ENCODE results near the gene ULK4.
"Not testable (repeated sequence)": the region's sequence is repeated elsewhere in the genome, so short reads cannot be mapped to it uniquely, and the experiment has no call there.

DNA sequence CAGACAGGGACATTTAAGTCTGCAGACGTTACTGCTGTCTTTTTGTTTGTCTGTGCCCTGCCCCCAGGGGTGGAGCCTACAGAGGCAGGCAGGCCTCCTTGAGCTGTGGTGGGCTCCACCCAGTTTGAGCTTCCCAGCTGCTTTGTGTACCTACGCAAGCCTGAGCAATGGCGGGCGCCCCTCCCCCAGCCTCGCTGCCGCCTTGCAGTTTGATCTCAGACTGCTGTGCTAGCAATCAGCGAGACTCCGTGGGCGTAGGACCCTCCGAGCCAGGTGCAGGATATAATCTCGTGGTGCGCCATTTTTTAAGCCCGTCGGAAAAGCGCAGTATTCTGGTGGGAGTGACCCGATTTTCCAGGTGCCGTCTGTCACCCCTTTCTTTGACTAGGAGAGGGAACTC is 314.2 kb downstream of the ULK4 start:
- TF ChIP-seq, protein P1, sequence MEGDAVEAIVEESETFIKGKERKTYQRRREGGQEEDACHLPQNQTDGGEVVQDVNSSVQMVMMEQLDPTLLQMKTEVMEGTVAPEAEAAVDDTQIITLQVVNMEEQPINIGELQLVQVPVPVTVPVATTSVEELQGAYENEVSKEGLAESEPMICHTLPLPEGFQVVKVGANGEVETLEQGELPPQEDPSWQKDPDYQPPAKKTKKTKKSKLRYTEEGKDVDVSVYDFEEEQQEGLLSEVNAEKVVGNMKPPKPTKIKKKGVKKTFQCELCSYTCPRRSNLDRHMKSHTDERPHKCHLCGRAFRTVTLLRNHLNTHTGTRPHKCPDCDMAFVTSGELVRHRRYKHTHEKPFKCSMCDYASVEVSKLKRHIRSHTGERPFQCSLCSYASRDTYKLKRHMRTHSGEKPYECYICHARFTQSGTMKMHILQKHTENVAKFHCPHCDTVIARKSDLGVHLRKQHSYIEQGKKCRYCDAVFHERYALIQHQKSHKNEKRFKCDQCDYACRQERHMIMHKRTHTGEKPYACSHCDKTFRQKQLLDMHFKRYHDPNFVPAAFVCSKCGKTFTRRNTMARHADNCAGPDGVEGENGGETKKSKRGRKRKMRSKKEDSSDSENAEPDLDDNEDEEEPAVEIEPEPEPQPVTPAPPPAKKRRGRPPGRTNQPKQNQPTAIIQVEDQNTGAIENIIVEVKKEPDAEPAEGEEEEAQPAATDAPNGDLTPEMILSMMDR (IDR thresholded peaks at IDR 0.05): not testable (repeated sequence)
- TF ChIP-seq, protein P2, sequence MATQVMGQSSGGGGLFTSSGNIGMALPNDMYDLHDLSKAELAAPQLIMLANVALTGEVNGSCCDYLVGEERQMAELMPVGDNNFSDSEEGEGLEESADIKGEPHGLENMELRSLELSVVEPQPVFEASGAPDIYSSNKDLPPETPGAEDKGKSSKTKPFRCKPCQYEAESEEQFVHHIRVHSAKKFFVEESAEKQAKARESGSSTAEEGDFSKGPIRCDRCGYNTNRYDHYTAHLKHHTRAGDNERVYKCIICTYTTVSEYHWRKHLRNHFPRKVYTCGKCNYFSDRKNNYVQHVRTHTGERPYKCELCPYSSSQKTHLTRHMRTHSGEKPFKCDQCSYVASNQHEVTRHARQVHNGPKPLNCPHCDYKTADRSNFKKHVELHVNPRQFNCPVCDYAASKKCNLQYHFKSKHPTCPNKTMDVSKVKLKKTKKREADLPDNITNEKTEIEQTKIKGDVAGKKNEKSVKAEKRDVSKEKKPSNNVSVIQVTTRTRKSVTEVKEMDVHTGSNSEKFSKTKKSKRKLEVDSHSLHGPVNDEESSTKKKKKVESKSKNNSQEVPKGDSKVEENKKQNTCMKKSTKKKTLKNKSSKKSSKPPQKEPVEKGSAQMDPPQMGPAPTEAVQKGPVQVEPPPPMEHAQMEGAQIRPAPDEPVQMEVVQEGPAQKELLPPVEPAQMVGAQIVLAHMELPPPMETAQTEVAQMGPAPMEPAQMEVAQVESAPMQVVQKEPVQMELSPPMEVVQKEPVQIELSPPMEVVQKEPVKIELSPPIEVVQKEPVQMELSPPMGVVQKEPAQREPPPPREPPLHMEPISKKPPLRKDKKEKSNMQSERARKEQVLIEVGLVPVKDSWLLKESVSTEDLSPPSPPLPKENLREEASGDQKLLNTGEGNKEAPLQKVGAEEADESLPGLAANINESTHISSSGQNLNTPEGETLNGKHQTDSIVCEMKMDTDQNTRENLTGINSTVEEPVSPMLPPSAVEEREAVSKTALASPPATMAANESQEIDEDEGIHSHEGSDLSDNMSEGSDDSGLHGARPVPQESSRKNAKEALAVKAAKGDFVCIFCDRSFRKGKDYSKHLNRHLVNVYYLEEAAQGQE (IDR thresholded peaks at IDR 0.05; ENCODE audit: insufficient read depth in 1 of 2, low read depth in 2 of 2, low read length in 1 of 2): not testable (repeated sequence)
